EL (cell line): ENCODE measurements around the gene PFDN2.
"Not testable (repeated sequence)": the region's sequence is repeated elsewhere in the genome, so short reads cannot be mapped to it uniquely, and the experiment has no call there.

Source experiments
- DNase-seq: peaks from one replicate; pipeline ENCODE4 v3.0.0-alpha.2; 2016

The PFDN2 gene

DNA sequence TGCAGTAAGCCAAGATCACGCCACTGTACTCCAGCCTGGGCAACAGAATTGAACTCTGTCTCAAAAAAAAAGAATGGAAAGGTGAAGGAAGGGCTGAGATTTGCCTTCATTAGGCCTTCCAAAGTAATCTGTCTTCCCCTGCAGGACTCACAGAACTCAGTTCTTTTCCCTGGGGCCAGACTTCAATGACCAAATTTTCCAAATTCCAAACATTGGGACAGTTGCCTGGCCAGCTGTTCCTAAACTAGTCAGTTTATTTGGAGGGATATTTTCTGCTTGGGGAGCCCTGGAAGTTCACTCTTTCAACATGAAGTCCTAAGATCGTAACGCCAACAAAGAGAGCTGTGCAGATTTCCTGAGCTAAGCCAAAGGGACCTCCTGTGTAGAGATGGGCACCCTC is 20.0 kb upstream of the PFDN2 start:
- DNase-seq: no peak

GRCh38 chr1:161133220-161133740 is 15.4 kb upstream of the PFDN2 start:
- DNase-seq: peak; percentile 19

GRCh38 chr1:161132410-161133219 is 14.8 kb upstream of the PFDN2 start, which contains the start of gene DEDD:
Gene DEDD (minus strand): TSS chr1:161132667. CDS start chr1:161124462, 8,205 bp downstream.
- DNase-seq: peak; percentile 98

DNA sequence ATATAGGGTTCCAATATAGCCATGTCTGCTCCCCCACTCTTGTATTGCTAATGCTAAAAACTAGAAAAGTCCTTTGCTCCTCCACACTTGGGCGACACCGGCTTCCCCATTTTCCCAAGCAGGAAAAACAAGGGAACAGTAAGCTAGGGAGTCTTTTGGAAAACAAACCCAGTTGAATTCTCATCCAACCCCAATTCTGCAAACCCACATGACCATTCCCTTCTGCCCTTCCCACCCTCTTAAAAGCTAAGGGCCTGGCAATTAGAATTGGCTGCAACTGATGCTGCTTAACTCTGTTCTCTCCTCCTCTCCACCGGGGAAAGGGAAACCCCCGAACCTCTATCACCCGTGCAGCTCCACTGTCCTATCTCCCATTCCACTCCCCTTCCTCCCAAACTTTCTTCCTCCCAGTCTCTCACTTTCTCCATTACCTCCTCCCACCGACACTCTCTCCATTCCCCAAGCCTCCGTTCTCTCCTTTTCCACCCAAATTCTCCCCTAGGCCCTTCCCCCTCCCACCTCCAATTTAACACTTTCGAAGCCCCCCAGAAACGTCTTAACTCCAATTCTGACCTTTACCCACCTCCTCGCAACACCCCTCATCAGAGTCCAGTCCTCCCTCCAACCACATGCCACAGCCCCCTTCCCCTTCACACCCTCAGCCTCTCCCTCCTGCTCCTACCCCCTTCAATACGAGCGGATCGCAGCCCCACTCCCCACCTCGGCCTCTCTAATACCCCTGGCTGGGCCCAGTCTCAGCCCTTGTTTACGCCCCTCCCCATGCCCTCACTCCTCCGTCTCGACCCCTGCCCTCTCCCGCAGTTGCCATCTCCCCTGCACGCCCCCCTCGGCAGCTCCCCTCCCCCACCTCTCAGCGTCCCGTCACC is 13.9 kb upstream of the PFDN2 start:
- peak; percentile 37 for DNase-seq

- DNase-seq: no peak
Measured at GRCh38 chr1:161130266-161130665, 12.4 kb upstream of the PFDN2 start.

- DNase-seq: no peak
Measured at GRCh38 chr1:161128591-161129420, 11.0 kb upstream of the PFDN2 start.

- no peak for DNase-seq
Measured at GRCh38 chr1:161127649-161128048, 9.8 kb upstream of the PFDN2 start.

GRCh38 chr1:161122967-161123366 is 5.1 kb upstream of the PFDN2 start:
- DNase-seq: no peak

DNA sequence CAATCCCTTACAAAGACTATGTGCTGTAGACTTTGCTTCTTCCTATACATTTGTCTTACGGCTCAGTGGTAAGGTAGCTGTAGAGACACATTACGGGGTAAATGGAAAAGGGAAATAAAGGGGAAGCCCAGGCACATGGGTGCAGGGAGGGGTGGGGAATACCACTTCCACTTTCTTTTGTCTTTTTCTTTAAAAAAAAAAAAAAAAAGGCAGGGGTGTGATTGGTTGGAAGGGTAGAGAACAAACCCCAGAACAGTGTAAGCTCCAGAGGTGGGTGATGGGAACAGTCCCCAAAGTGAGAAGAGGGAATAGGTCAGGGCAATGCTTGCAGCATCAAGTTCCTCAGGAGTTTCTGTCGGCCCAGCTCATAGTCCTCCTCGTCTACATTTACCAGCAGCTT is 4.0 kb upstream of the PFDN2 start:
- DNase-seq: no peak

DNA sequence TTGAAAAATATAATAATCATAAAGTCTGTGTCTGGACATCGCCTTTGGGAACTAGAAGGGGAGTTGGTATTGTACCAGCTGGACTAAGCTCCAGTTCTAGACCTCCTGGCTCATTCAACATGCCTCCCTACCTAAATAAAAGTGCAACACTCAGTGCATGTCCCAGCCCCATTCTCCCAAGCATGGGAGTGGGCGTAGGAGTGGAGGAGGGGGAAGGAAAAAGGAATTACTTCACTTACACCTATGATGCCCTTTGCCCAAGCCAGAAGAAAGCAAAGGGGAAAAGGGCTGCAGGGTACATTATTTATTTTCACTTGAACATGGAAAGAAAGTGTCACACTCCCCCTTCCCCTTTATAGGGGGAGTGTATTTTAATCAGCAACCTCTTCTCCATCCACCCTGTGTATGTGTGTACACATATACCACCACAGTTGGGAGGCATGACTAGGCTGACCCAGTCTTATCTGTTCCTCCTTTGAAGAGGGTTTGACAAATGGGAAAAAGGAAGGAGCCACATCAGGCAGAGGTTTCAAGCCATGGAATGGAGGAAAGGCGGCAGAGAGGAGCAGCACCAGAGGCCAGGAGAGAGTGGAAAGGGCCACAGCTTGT is 3.3 kb upstream of the PFDN2 start:
- DNase-seq: no peak

DNA sequence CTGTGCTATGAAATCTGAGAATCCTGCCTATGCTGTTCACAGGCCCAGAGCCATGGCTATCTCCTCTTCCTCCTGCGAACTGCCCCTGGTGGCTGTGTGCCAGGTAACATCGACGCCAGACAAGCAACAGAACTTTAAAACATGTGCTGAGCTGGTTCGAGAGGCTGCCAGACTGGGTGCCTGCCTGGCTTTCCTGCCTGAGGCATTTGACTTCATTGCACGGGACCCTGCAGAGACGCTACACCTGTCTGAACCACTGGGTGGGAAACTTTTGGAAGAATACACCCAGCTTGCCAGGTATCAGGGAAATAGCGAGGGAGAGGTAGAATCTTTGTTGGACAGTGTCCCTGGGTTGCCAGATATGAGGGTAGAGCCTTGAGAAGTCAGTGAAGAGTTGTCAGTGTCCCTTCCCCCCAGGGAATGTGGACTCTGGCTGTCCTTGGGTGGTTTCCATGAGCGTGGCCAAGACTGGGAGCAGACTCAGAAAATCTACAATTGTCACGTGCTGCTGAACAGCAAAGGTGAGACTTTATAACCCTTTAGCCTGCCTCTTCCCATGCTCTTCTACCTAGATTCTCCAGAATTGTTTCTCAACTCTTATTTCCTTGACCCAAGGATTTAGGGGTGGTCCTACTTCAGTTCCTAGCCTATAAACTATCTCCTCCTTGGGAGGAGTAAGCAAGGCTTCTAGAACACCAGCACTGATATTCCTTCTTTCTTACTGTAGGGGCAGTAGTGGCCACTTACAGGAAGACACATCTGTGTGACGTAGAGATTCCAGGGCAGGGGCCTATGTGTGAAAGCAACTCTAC is 1.5 kb upstream of the PFDN2 start:
- peak; percentile 59 for DNase-seq

DNA sequence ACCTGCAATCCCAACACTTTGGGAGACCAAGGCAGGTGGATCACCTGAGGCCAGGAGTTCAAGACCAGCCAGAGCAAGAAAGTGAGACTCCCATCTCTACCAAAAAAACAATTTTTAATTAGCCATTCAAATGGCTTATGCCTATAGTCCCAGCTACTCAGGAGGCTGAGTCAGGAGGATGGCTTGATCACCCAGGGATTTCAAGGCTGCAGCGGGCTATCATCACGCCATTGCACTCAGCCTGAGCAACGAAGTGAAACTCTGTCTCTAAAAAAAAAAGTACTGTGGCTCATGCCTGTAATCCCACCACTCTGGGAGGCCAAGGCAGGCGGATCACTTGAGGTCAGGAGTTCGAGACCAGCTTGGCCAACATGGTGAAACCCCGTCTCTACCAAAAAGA is 1.9 kb downstream of the PFDN2 start:
- not testable (repeated sequence) for DNase-seq

GRCh38 chr1:161115132-161115711 is 2.6 kb downstream of the PFDN2 start:
- DNase-seq: peak; percentile 92

DNA sequence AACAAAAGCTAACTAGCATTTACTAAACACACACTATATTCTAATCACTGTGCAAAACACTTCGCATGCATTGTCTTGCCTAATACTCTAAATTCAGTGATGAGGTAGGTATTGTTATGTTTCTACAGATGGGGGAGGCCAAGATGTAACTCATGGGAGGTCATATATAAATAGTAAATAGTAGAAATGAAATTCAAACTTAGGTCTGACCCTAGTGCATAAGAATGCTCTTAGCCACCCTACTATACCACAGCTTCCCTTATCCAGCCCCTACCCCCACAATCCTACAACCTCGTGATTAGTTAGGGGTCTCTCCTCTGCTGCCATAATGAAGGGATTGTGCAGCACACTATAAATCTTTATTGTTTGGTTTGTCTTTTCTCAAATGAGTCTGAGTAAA is 3.3 kb downstream of the PFDN2 start:
- no peak for DNase-seq

- no peak for DNase-seq
Measured at GRCh38 chr1:161113915-161114314, 3.9 kb downstream of the PFDN2 start.

- DNase-seq: no peak
Measured at GRCh38 chr1:161111527-161111926, 6.3 kb downstream of the PFDN2 start.

DNA sequence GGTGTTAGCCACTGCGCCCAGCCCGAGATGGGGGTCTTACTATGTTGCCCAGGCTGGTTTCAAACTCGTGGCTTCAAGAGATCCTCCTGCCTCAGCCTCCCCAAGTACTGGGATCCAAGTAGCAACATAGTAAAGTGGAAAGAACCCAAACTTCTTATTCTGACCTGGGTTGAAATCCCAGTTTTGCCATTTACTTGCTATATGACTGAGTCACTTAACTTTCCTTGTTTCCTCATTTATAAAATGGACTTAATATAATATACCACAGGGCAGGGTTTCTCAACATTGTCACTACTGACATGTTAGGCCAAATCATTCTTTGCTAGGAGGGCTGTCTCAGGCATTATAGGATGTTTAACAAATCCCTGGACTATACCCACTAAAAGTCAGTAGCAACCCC is 6.7 kb downstream of the PFDN2 start:
- DNase-seq: no peak

DNA sequence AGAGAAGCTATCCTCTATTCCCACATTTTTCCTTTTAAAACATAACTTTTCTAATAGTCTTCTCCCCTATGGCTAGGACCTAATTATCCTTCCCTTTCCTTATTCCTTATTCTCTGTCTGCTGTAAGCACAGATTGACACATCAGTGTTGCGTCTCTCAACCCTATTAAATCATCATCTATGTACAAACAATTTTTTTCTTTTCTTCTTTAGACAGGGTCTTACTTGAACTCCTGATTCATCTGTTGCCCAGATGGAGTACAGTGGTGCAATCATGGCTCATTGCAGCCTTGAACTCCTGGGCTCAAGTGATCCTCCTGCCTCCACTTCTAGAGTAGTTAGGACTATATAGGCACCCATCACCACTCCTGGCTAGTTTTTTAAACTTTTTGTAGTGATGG is 11.4 kb downstream of the PFDN2 start:
- no peak for DNase-seq

- no peak for DNase-seq
Measured at GRCh38 chr1:161100556-161100955, 17.3 kb downstream of the PFDN2 start.

DNA sequence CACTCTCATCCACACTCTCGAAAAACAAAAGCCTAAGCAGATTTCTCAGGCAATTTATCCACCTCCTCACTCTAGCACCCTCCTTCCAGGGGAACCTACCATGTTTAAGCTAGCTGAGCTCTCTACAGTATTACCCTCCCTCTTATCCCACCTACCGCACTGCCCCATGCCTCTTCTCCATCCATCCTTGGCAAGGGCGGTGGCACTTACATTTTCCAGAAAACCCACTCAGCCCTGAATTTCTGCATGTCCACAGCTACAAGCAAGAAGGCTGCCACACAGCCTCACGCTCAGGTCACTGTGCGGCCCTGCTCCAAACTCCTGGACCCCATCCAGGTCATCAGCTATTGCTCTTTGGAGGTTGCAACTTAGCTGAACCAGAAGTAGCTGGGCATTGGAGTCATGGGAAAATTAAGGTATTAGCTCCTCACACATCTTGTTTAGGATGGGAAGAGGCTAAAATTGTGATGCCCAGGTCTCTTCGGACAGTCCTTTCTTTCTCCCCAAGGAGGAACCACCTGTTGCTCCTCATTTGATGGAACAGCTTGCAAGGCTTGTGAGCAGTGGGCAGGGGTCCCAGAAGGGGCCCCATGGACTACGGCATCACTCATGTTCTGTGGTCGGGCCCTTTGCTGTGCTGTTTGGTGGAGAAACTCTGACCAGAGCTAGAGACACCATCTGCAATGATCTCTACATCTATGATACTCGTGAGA is 18.6 kb downstream of the PFDN2 start:
- no peak for DNase-seq
